ENCODE results near the gene COLEC12. TPM values are rescaled to one million over a fixed set of nuclear protein-coding genes. Genes with fewer than 3 reads are reported as not detected.

Gene COLEC12
- total RNA-seq, 1 donor from 2014 or later = 0.68 TPM

- no peak for ATAC-seq
Measured at GRCh38 chr18:435940-436339, 64.6 kb downstream of the COLEC12 start.

GRCh38 chr18:434410-434809, 66.1 kb downstream of the COLEC12 start:
- no peak for ATAC-seq

GRCh38 chr18:433960-434359, 66.5 kb downstream of the COLEC12 start:
- ATAC-seq = no peak

- ATAC-seq = no peak
Measured at GRCh38 chr18:433298-433697, 67.2 kb downstream of the COLEC12 start.

GRCh38 chr18:432791-433190, 67.7 kb downstream of the COLEC12 start:
- ATAC-seq = no peak

GRCh38 chr18:429030-429429, 71.5 kb downstream of the COLEC12 start:
- ATAC-seq = no peak

- no peak for ATAC-seq
Measured at GRCh38 chr18:427005-427404, 73.5 kb downstream of the COLEC12 start.

GRCh38 chr18:425106-425745, 75.3 kb downstream of the COLEC12 start:
- no peak for ATAC-seq

GRCh38 chr18:424668-425067, 75.8 kb downstream of the COLEC12 start:
- peak; percentile 55 for ATAC-seq

- ATAC-seq = no peak
Measured at GRCh38 chr18:424071-424661, 76.3 kb downstream of the COLEC12 start.

GRCh38 chr18:422966-423365, 77.5 kb downstream of the COLEC12 start:
- ATAC-seq = no peak

- ATAC-seq = peak; percentile 20
Measured at GRCh38 chr18:421247-422155, 79.0 kb downstream of the COLEC12 start.

- no peak for ATAC-seq
Measured at GRCh38 chr18:420661-421246, 79.7 kb downstream of the COLEC12 start.

GRCh38 chr18:419541-420175, 80.8 kb downstream of the COLEC12 start:
- no peak for ATAC-seq

- no peak for ATAC-seq
Measured at GRCh38 chr18:417495-417894, 83.0 kb downstream of the COLEC12 start.

GRCh38 chr18:416930-417329, 83.6 kb downstream of the COLEC12 start:
- no peak for ATAC-seq

GRCh38 chr18:415617-416612, 84.6 kb downstream of the COLEC12 start:
- no peak for ATAC-seq

- no peak for ATAC-seq
Measured at GRCh38 chr18:415047-415446, 85.5 kb downstream of the COLEC12 start.

- no peak for ATAC-seq
Measured at GRCh38 chr18:413233-413632, 87.3 kb downstream of the COLEC12 start.

- no peak for ATAC-seq
Measured at GRCh38 chr18:410047-410455, 90.5 kb downstream of the COLEC12 start.

GRCh38 chr18:408367-408766, 92.1 kb downstream of the COLEC12 start:
- no peak for ATAC-seq

Data from esophagus mucosa (tissue), 1 donor.